AG08396 (cell line): Measurements from ENCODE around the gene TGOLN2.
"Not testable (repeated sequence)": the region's sequence is repeated elsewhere in the genome, so short reads cannot be mapped to it uniquely, and the experiment has no call there.

Source experiments
- DNase-seq: peaks from one replicate; pipeline ENCODE4 v3.0.0; 2012; ENCODE audit warnings: low spot score, mixed read lengths

TGOLN2 gene

GRCh38 chr2:85340034-85340892 is 12.5 kb upstream of the TGOLN2 start:
- no peak for DNase-seq

- no peak for DNase-seq
Measured at GRCh38 chr2:85334928-85335327, 7.1 kb upstream of the TGOLN2 start.

GRCh38 chr2:85333877-85334276 is 6.1 kb upstream of the TGOLN2 start:
- DNase-seq = not testable (repeated sequence)

- no peak for DNase-seq
Measured at GRCh38 chr2:85330839-85331636, 3.2 kb upstream of the TGOLN2 start.

- DNase-seq = not testable (repeated sequence)
Measured at GRCh38 chr2:85329701-85330100, 1.9 kb upstream of the TGOLN2 start.

GRCh38 chr2:85329181-85329651 is 1.4 kb upstream of the TGOLN2 start:
- no peak for DNase-seq

GRCh38 chr2:85327160-85327821 is 498 bp downstream of the TGOLN2 start:
- peak; percentile 53 for DNase-seq

- DNase-seq = no peak
Measured at GRCh38 chr2:85326406-85327159, 1.2 kb downstream of the TGOLN2 start.

GRCh38 chr2:85325466-85325811 is 2.4 kb downstream of the TGOLN2 start:
- no peak for DNase-seq

- DNase-seq = no peak
Measured at GRCh38 chr2:85324639-85325465, 2.9 kb downstream of the TGOLN2 start.

- DNase-seq = not testable (repeated sequence)
Measured at GRCh38 chr2:85323988-85324367, 3.8 kb downstream of the TGOLN2 start.

- no peak for DNase-seq
Measured at GRCh38 chr2:85323351-85323987, 4.3 kb downstream of the TGOLN2 start.

GRCh38 chr2:85319796-85320195 is 8.0 kb downstream of the TGOLN2 start:
- no peak for DNase-seq

- DNase-seq = peak; percentile 46
Measured at GRCh38 chr2:85318222-85319074, 9.3 kb downstream of the TGOLN2 start.

GRCh38 chr2:85315921-85316320 is 11.9 kb downstream of the TGOLN2 start:
- DNase-seq = not testable (repeated sequence)

GRCh38 chr2:85314884-85315242 is 12.9 kb downstream of the TGOLN2 start:
- no peak for DNase-seq

GRCh38 chr2:85312404-85312803 is 15.4 kb downstream of the TGOLN2 start:
- DNase-seq = peak; percentile 53

GRCh38 chr2:85310330-85310729 is 17.5 kb downstream of the TGOLN2 start:
- no peak for DNase-seq

- no peak for DNase-seq
Measured at GRCh38 chr2:85309699-85310321, 18.0 kb downstream of the TGOLN2 start.
